SIG-M5 (cell line): ENCODE results near the gene SOX13.

Source experiments
- DNase-seq: peaks from one replicate; lab custom pipeline; 2025; lab: John Stamatoyannopoulos, UW

SOX13 gene

DNA sequence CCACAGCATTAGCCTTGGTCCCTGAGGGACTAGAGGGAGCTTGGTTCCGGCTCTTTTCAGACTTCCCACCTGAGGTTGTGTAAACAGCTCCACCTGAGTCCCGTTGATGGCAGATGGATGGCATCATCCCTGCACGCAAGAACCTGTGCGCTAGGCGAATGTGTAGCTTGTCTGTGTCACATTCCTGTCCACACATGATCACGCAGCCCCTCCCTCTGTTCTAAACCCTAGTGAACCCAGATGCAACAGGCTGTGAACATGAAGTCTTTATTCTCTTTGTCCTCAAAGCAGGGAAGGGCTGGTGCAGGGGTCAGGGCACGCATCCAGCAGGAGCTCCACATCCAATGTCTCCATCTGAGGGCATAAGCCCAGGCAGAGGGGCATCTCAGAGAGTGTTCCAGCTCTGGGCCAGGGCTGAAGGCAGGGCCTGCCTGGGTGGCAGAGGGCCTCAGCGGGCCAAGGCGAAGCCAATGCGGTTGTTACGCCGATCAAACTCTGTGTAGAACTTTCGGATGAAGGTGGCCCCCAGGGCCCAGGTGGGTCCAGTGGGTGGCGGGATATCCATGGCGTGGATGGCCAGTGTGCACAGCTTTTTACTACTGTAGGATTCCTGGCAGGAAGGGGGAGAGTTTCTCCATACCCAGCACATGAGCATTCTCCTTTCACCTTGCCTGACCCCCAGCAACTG is 81.8 kb downstream of the SOX13 start:
- DNase-seq = no peak

- no peak for DNase-seq
Measured at GRCh38 chr1:204155881-204156280, 83.0 kb downstream of the SOX13 start.

DNA sequence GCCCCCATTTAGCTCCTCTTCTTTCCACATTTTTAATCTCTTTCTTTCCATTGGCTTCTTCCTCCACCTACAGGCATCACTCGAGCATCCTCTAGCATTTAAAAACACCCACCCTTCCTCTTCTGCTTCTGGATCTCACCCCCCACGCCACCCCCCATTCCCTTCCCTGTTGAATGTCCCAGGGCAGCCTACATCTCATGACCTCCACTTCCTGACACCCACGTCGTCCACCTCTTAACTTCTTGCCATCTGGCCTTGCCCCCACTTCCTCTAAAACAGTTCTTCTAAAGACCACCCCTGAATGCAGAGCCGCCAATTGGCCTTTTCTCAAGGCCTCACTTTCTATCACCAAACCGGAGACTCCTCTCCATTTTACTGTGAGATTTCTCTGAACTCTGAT is 85.0 kb downstream of the SOX13 start:
- DNase-seq = no peak

DNA sequence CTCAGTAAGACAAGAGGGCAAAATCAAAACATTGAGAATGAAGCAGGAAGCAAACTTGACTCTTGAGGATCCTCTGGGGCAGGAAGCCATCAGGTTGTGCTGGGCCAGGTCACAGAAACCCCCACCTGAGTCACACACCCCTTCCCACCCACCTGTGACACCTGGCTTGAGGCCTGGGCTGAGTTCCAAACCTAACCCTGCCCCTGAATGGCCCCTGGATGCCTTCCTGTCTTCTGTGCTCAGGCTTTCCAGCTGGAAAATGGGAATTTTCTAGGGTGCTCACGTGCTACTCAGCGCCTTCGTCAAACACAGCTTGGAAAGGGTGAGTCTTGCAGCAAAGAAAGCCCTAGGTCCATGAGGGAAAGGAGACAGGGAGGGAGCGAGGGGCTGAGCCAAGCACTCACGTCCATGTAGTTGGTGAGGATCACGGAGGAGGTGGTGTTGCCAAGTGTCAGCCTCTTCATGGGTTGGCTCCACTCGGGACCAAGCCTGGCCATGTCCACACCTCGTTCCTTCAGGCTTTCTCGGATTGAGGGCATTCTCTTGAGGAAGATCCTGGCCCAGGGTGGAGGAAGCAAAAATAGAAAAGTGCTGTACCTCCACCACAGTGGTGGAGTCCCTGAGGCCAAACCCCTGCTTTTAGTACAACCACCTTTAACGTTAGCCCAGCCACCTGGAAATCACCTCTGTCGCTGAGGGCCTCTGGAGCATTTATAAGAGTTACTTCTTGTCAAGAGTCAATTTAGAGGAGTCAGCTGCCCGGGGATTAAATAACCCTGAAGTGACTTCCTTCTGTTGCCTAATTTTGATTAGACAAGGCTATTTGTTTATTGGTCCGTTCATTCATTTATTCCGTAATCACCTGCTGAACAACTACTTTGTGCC is 88.9 kb downstream of the SOX13 start:
- no peak for DNase-seq

DNA sequence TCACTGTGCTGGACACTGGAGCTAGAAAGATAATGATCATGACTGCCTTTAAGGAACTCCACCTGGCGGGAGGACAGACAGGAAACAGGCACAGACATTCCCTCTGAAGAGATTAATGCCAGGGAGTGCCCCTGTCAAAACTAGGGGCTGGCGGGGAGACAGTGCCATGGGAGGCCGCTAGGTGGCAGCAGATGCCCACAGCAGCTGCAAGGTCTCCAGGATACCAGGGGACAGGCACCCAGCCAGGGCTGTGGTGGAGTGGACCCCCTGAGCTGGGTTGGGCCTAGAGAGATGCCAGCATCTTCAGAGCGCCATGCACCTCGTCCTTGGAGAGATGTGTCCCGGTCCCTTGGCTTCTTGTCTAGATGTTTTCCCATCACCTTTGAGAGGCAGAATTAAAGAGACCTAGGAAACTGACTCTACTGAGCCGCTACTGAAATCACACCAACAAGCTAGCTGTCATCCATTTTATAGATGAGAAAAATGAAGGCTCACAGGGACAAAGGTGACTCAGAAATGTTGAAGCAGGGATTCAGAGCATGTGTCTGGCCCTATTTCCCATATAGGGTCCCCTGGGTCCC is 89.7 kb downstream of the SOX13 start:
- DNase-seq = no peak

DNA sequence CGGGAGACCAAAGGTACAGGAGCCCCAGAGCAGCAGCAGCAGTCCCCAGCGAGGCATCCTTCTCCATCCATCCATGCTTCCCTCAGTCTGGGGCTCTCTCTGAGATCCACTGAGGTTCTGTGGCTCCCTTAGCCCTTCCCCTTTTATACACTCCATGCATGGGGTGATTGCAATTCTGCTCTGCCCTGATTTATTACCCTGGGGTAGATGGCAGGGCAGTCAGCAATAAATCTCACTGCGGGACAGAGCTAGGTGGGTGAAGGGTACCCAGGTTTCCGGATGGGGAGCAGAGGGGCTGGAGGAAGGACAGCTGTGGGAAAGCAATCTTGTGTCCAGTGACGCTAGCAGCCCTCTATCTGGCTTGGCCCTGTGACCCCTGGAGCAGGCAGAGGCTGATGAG is 93.3 kb downstream of the SOX13 start, which contains the start of gene REN:
TSS of gene REN (minus strand) at position 119 of the 400 bp plus-strand sequence. CDS start at position 75, 44 bp downstream.
- no peak for DNase-seq

DNA sequence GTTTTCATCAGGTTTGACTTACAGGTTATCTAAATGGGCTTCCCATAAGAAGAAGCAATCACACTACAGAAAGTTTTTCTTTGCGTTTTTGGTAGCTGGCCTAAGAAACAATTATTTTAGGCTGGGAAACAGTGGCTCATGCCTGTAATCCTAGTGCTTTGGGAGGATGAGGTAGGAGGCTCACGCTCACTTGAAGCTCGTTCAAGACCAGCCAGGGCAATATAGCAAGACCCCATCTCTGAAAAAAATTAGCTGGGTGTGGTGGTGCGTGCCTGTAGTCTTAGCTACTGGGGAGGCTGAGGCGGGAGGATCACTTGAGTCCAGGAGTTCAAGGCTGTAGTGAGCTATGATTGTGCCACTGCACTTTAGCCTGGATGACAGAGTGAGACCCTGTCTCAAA is 94.8 kb downstream of the SOX13 start:
- no peak for DNase-seq

DNA sequence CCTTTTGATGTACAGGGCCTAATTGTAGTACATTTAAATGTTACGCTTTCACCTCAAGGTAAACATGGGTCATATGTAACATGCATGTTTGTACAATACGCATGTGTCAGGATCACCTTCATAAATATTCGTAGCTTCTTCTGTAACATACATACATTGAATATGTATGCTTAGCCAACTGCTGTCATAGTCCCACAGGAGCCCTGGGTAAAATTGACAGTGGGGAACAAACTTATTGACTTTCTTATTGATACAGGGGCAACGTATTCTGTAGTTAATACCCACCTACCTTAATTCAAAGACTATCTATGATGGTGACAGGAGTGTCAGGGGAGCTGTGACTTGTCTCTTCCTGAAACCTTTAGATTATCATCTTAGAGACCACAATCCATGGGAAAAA is 96.9 kb downstream of the SOX13 start:
- DNase-seq = no peak

GRCh38 chr1:204170494-204171155 is 97.7 kb downstream of the SOX13 start:
- no peak for DNase-seq

- no peak for DNase-seq
Measured at GRCh38 chr1:204171751-204172178, 98.8 kb downstream of the SOX13 start.

DNA sequence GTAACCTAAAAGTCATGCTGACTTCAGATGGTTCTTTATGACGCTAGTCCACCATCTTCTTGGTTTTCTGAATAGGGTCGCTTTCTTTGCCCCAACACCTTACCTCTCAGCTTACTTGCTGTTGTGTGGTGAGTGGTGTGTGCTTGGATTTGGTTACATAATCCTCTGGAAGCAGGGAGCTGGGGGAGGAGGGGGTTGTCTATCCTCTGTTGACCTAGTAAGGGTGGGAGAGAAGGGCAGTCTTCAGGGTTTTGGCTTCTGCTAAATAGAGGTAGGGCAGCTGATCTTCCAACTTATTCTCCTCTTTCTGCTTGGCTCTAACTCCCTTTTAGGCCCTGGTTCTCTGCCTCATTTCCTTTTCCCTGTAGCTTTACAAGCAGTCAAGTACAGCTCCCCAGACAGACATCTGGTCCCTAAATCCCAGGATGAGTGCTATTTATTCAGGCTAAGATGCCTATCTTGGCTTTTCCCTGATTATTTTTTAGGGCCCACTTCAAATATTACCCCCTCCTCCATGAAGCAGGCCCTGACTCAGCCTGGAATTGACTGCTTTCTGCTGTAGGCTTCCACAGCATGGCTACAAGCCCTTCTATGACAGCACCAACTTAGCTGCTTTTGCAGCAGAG is 99.6 kb downstream of the SOX13 start:
- no peak for DNase-seq

DNA sequence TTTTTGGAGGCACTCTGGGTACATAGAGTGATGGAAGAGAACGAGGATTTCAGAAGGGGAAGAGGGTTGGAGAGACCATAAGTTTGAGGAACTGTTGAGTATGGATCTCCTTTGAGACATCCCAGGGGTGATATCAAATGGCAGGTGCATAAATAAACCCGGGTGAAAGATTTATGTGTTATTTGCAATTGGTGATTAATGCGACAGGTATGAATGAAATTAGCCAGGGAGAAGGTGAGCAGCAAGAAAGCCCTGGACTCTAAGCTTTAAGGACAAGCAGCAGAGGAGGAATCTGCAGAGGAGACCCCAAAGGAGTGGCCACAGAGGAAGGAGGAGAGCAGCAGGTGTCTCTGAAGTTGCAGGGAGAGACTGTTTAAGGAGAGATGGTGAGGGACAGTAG is 102.0 kb downstream of the SOX13 start:
- DNase-seq = no peak

DNA sequence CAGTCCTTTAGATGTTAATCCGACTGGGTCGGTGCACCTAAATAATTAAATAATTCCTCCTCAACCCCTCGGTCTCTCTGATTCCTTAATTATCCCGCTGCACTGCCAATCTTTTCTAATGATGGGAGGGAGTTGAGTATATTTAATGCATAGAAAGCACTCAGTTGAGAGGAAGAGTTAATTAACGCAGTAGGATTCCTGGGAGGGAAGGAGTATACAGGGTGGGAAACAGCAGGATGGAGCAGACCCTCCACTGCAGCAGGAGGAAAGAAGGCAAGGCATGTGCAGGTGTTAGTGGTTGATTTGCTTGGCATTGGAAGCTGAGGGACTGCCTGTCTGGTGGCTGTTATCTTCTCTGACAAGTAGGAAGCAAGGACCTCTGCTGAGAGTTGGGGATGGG is 103.1 kb downstream of the SOX13 start:
- no peak for DNase-seq

DNA sequence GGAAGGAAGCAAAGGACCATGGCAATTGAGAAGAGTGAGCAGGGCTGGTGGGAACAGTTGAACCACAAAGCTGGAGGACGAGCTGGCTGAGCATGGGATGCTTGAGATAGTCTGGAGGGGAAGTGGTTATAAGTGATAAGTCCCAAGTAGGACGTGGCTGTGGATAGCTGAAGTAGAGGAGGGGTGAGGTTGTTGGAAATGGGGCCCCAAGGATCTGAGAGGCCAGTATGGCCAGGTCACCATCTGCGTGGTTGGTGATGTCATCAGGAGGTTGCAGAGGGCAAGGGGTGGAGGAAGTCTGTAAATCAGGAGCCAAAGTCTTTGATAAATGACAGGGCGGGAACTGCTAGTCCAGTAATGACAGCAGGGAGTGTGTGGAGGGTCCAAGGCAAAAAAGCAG is 104.2 kb downstream of the SOX13 start:
- no peak for DNase-seq
